Pancreas (tissue), 10 donors: Measurements from ENCODE around the gene BOK. TPM values are rescaled to one million over a fixed set of nuclear protein-coding genes. Genes with fewer than 3 reads are reported as not detected.
"Not testable (repeated sequence)": the region's sequence is repeated elsewhere in the genome, so short reads cannot be mapped to it uniquely, and the experiment has no call there.

Source experiments
- ATAC-seq, 4 donors: fragments of 200-7000 bp; cut with Tn5 transposase; one replicate each; pipeline versions ENCODE4 v1.8.0 to v1.9.1; 2020; ENCODE audit warnings: mild to moderate bottlenecking in 4 of 4, moderate library complexity in 4 of 4
- DNase-seq, 6 donors: peaks; one replicate each; pipeline ENCODE4 v3.0.0-alpha.2; 2020
- FAIRE-seq: peaks from 2 replicates; lab custom pipeline; 2012; peaks lifted over from hg19 to GRCh38; lab: Jason Lieb, UNC
- H3K27ac ChIP-seq, 4 donors: fragments of 200-600 bp; sonication (generic); 1 replicate in 3 of 4; 2 replicates in 1 of 4; pipeline versions ENCODE4 v1.5.0 to v1.8.0; 2020
- H3K27me3 ChIP-seq, 4 donors: fragments of 200-600 bp; one replicate each; pipeline ENCODE4 v1.8.0; 2021
- H3K36me3 ChIP-seq, 3 donors: fragments of 200-600 bp; sonication (generic) in 1 of 3; one replicate each; pipeline versions ENCODE4 v1.5.0 to v1.8.0; 2020 to 2021
- H3K4me1 ChIP-seq, 3 donors: fragments of 200-600 bp; one replicate each; pipeline ENCODE4 v1.8.0; 2021
- H3K4me3 ChIP-seq, 4 donors: fragments of 200-600 bp; sonication (generic) in 2 of 4; one replicate each; pipeline versions ENCODE4 v1.5.0 to v1.8.0; 2020 to 2021
- H3K9me3 ChIP-seq, 4 donors: fragments of 200-600 bp; one replicate each; pipeline ENCODE4 v1.8.0; 2021
- CTCF ChIP-seq, 4 donors: fragments of 200-600 bp; sonication (generic) in 3 of 4; IDR thresholded peaks; one replicate each; pipeline versions ENCODE4 v1.5.0 to v1.8.0; 2021; ENCODE audit warnings: antibody characterized with exemption in 4 of 4
- WGBS, 2 donors: extraction: QIAGEN DNeasy Blood & Tissue Kit; methylation state at CpG; one replicate each; pipeline ENCODE4 v1.1.7; 2013; 5-methylcytosine and 5-hydroxymethylcytosine counted together
- intact Hi-C, 3 donors: fragments of 100-400 bp; cut with DNase I; formaldehyde crosslinking; loops; one replicate each; pipeline versions ENCODE4 v1.11.1 to v1.14.2; 2022
- polyA plus RNA-seq, 2 donors: library from polyadenylated mRNA; stranded (reverse); fragments of 200-250 nt; gene quantifications; one replicate each; pipeline ENCODE4 v1.2.3, GENCODE V29; 2013
- total RNA-seq, 6 donors: library from RNA; stranded (reverse); fragmentation: NEBNext Ultra II Directional in 4 of 6; extraction: Animal tissue kit (Norgen Biotek cat#: 25700) in 4 of 6; gene quantifications; one replicate each; pipeline versions ENCODE4 v1.2.1 to v1.2.4, GENCODE V29; 2021 to 2023
- donor health status: healthy with polysubstance abuse.
- donor health status: DM: no; HTN: no; CAD: no; lungs with moderate emphysema.
- donor health status: DM: no; HTN: no; CAD: no.
- donor health status: control.
- donor health status: control.
- donor health status: Bipolar disorder and iron deficiency.
- donor health status: DM: yes; HTN: yes; CAD: no.
- donor health status: DM: no; HTN: no; CAD: no.
- donor health status: DM: no; HTN: no; CAD: no.
- donor health status: DM: yes; HTN: yes; CAD: no.

The BOK gene
- total and polyA plus RNA-seq, 8 donors: 10.0 to 24.8 (median 11.6) TPM

GRCh38 chr2:241568726-241569125 lies 10.2 kb downstream of the BOK start:
- H3K4me1 ChIP-seq: no peaks in the 10 kb centered on the region
- ATAC-seq (no peak), FAIRE-seq (no peak), DNase-seq (peak in 1 of 6 donors; percentile 26)
- intact Hi-C loops: no loop called here
- TF ChIP-seq CTCF (IDR thresholded peaks at IDR 0.05): no peak
- H3K27ac ChIP-seq: no peak overlapping the region
- no peak overlapping the region for H3K4me3 ChIP-seq
- WGBS, 2 donors: 91 to 94% methylated on average over 4 of the region's 4 CpGs
- H3K27me3 ChIP-seq: no peaks in the 10 kb centered on the region
- peaks cover 0 to 6% (median 0%) of the 10 kb centered on the region in 3 donors for H3K36me3 ChIP-seq
- H3K9me3 ChIP-seq: no peaks in the 10 kb centered on the region

GRCh38 chr2:241569831-241570281 lies 11.3 kb downstream of the BOK start:
- no peak for FAIRE-seq
- no peak for TF ChIP-seq CTCF (IDR thresholded peaks at IDR 0.05)
- no peak for ATAC-seq
- Histone ChIP-seq H3K9me3 (no peaks in the 10 kb centered on the region), H3K27ac (no peak overlapping the region), H3K4me3 (no peak overlapping the region), H3K4me1 (no peaks in the 10 kb centered on the region), H3K27me3 (no peaks in the 10 kb centered on the region), H3K36me3 (peaks cover 0 to 13% (median 0%) of the 10 kb centered on the region in 3 donors)
- WGBS, 2 donors: 94 to 96% methylated on average over 23 of the region's 23 CpGs
- DNase-seq: peak in 1 of 6 donors; percentile 36
- intact Hi-C loops: no loop called here

- Histone ChIP-seq H3K36me3 (peaks cover 0 to 13% (median 0%) of the 10 kb centered on the region in 3 donors), H3K4me3 (no peak overlapping the region), H3K27me3 (no peaks in the 10 kb centered on the region), H3K27ac (no peak overlapping the region), H3K9me3 (no peaks in the 10 kb centered on the region), H3K4me1 (no peaks in the 10 kb centered on the region)
- no peak for TF ChIP-seq CTCF (IDR thresholded peaks at IDR 0.05)
- ATAC-seq (no peak), DNase-seq (peak in 1 of 6 donors; percentile 49), FAIRE-seq (no peak)
- 90 to 91% methylated on average over 23 of the region's 23 CpGs for WGBS, 2 donors
- intact Hi-C loops: no loop called here
Measured at GRCh38 chr2:241570961-241571581, 12.5 kb downstream of the BOK start.

GRCh38 chr2:241571821-241572620 lies 13.5 kb downstream of the BOK start:
- Histone ChIP-seq H3K4me1 (no peaks in the 10 kb centered on the region), H3K27me3 (no peaks in the 10 kb centered on the region), H3K9me3 (no peaks in the 10 kb centered on the region), H3K27ac (no peak overlapping the region), H3K4me3 (no peak overlapping the region), H3K36me3 (peaks cover 0 to 13% (median 0%) of the 10 kb centered on the region in 3 donors)
- no peak for TF ChIP-seq CTCF (IDR thresholded peaks at IDR 0.05)
- intact Hi-C loops: no loop called here
- peak in 1 of 4 donors; percentile 7 for ATAC-seq
- DNase-seq: peak in 2 of 6 donors; percentile 58 to 63
- FAIRE-seq: no peak
- 89 to 92% methylated on average over 27 of the region's 27 CpGs for WGBS, 2 donors

GRCh38 chr2:241572915-241573651 lies 14.5 kb downstream of the BOK start:
- H3K27ac ChIP-seq, ATAC-seq, intact Hi-C loops, H3K4me1 ChIP-seq, H3K9me3 ChIP-seq, H3K27me3 ChIP-seq, FAIRE-seq, H3K4me3 ChIP-seq: not testable (repeated sequence)
- 90 to 91% methylated on average over 18 to 20 of the region's 20 CpGs for WGBS, 2 donors
- H3K36me3 ChIP-seq: peaks cover 0 to 13% (median 0%) of the 10 kb centered on the region in 3 donors
- DNase-seq: peak in 2 of 6 donors; percentile 28 to 37
